Skeletal muscle cell (primary cell): ENCODE measurements around the gene KIRREL3.

Source experiments
- DNase-seq: peaks from one replicate; pipeline ENCODE4 v3.0.0-alpha.2; 2010; ENCODE audit warnings: low read depth
- H3K4me3 ChIP-seq: 2 replicates; pipeline ENCODE4 v1.5.1; 2011; ENCODE audit warnings: low read depth, mild to moderate bottlenecking, control low read depth, low read length, moderate library complexity

KIRREL3 gene

GRCh38 chr11:126843096-126843495, 157.5 kb downstream of the KIRREL3 start:
- no peak overlapping the region for H3K4me3 ChIP-seq
- DNase-seq = no peak

- H3K4me3 ChIP-seq = no peak overlapping the region
- no peak for DNase-seq
Measured at GRCh38 chr11:126841999-126842398, 158.6 kb downstream of the KIRREL3 start.

GRCh38 chr11:126840975-126841374, 159.6 kb downstream of the KIRREL3 start:
- no peak for DNase-seq
- H3K4me3 ChIP-seq = no peak overlapping the region

- no peak overlapping the region for H3K4me3 ChIP-seq
- no peak for DNase-seq
Measured at GRCh38 chr11:126840201-126840886, 160.2 kb downstream of the KIRREL3 start.

GRCh38 chr11:126839496-126839895, 161.1 kb downstream of the KIRREL3 start:
- DNase-seq = no peak
- no peak overlapping the region for H3K4me3 ChIP-seq

- no peak overlapping the region for H3K4me3 ChIP-seq
- DNase-seq = no peak
Measured at GRCh38 chr11:126838779-126839178, 161.8 kb downstream of the KIRREL3 start.

- H3K4me3 ChIP-seq = no peak overlapping the region
- no peak for DNase-seq
Measured at GRCh38 chr11:126837581-126837980, 163.0 kb downstream of the KIRREL3 start.

- no peak for DNase-seq
- no peak overlapping the region for H3K4me3 ChIP-seq
Measured at GRCh38 chr11:126834573-126834972, 166.0 kb downstream of the KIRREL3 start.

- H3K4me3 ChIP-seq = no peak overlapping the region
- peak; percentile 48 for DNase-seq
Measured at GRCh38 chr11:126834149-126834548, 166.4 kb downstream of the KIRREL3 start.

- no peak for DNase-seq
- no peak overlapping the region for H3K4me3 ChIP-seq
Measured at GRCh38 chr11:126833065-126833464, 167.5 kb downstream of the KIRREL3 start.

GRCh38 chr11:126832387-126832786, 168.2 kb downstream of the KIRREL3 start:
- DNase-seq = no peak
- no peak overlapping the region for H3K4me3 ChIP-seq

- no peak for DNase-seq
- H3K4me3 ChIP-seq = no peak overlapping the region
Measured at GRCh38 chr11:126830216-126830806, 170.3 kb downstream of the KIRREL3 start.

- H3K4me3 ChIP-seq = no peak overlapping the region
- DNase-seq = no peak
Measured at GRCh38 chr11:126829716-126830115, 170.9 kb downstream of the KIRREL3 start.

GRCh38 chr11:126824035-126824607, 176.4 kb downstream of the KIRREL3 start:
- H3K4me3 ChIP-seq = no peak overlapping the region
- DNase-seq = no peak

GRCh38 chr11:126823274-126823673, 177.3 kb downstream of the KIRREL3 start:
- DNase-seq = no peak
- no peak overlapping the region for H3K4me3 ChIP-seq

GRCh38 chr11:126821827-126822226, 178.7 kb downstream of the KIRREL3 start:
- no peak for DNase-seq
- no peak overlapping the region for H3K4me3 ChIP-seq

GRCh38 chr11:126819194-126819593, 181.4 kb downstream of the KIRREL3 start:
- no peak overlapping the region for H3K4me3 ChIP-seq
- DNase-seq = no peak

GRCh38 chr11:126817523-126818450, 182.8 kb downstream of the KIRREL3 start:
- DNase-seq = no peak
- H3K4me3 ChIP-seq = no peak overlapping the region

GRCh38 chr11:126817096-126817495, 183.5 kb downstream of the KIRREL3 start:
- no peak overlapping the region for H3K4me3 ChIP-seq
- DNase-seq = no peak

- H3K4me3 ChIP-seq = no peak overlapping the region
- no peak for DNase-seq
Measured at GRCh38 chr11:126816645-126817044, 183.9 kb downstream of the KIRREL3 start.
